GM19043 (cell line): ENCODE results near the gene TSSK2.

Source experiments
- ATAC-seq: cut with Tn5 transposase; IDR thresholded peaks from one replicate; pipeline ENCODE4 v1.9.1; 2021; ENCODE audit warnings: low read depth; ENCODE audit not compliant: unreplicated experiment

Gene TSSK2

GRCh38 chr22:19179497-19180048 is 48.5 kb downstream of the TSSK2 start:
- ATAC-seq, result no peak

GRCh38 chr22:19180234-19180633 is 49.1 kb downstream of the TSSK2 start:
- no peak for ATAC-seq

GRCh38 chr22:19180740-19181410 is 49.8 kb downstream of the TSSK2 start:
- no peak for ATAC-seq

- ATAC-seq, result no peak
Observed at GRCh38 chr22:19181786-19182471, 50.8 kb downstream of the TSSK2 start.
